Breast epithelium (tissue), 4 donors: Measurements from ENCODE around the gene HNF4A. TPM values are rescaled to one million over a fixed set of nuclear protein-coding genes. Genes with fewer than 3 reads are reported as not detected.

Experiments used
- DNase-seq, 2 donors: peaks; one replicate each; pipeline ENCODE4 v3.0.0-alpha.2; 2019; ENCODE audit warnings: low spot score in 2 of 2
- H3K27ac ChIP-seq, 2 donors: fragments of 200-600 bp; sonication (generic) in 1 of 2; one replicate each; pipeline ENCODE4 v1.5.1; 2016 to 2019; ENCODE audit warnings: mild to moderate bottlenecking in 1 of 2
- H3K27me3 ChIP-seq, 2 donors: fragments of 200-600 bp; sonication (generic) in 1 of 2; one replicate each; pipeline versions ENCODE4 v1.5.1 to v1.6.0; 2017 to 2019; ENCODE audit warnings: control low read depth in 1 of 2, mild to moderate bottlenecking in 1 of 2
- H3K36me3 ChIP-seq: fragments of 200-600 bp; one replicate; pipeline ENCODE4 v1.5.1; 2019
- H3K4me1 ChIP-seq, 2 donors: fragments of 200-600 bp; sonication (generic); one replicate each; pipeline ENCODE4 v1.5.1; 2016 to 2019; ENCODE audit warnings: control low read depth in 1 of 2
- H3K4me3 ChIP-seq, 3 donors: fragments of 200-600 bp; sonication (generic); 1 replicate in 2 of 3; 2 replicates in 1 of 3; pipeline ENCODE4 v1.5.1; 2016 to 2019; ENCODE audit warnings: mild to moderate bottlenecking in 3 of 3, moderate library complexity in 2 of 3
- H3K9me3 ChIP-seq, 2 donors: fragments of 200-600 bp; sonication (generic) in 1 of 2; one replicate each; pipeline ENCODE4 v1.5.1; 2016 to 2019; ENCODE audit warnings: control low read depth in 1 of 2
- POLR2A ChIP-seq: fragments of 450-650 bp; IDR thresholded peaks from one replicate; pipeline ENCODE4 v1.6.1; 2016; ENCODE audit warnings: antibody characterized with exemption, mild to moderate bottlenecking, moderate library complexity
- POLR2AphosphoS5 ChIP-seq, 3 donors: sonication (generic); formaldehyde crosslinking; IDR thresholded peaks; one replicate each; pipeline ENCODE4 v1.6.1; 2017; ENCODE audit warnings: antibody characterized with exemption in 3 of 3
- intact Hi-C: fragments of 100-400 bp; cut with DNase I; formaldehyde crosslinking; loops from one replicate; pipeline ENCODE4 v1.15.1; 2023; ENCODE audit warnings: low total_unique reads
- total RNA-seq, 3 donors: library from RNA; depleted of rRNA; stranded (reverse); fragments of >200 nt; gene quantifications; one replicate each; pipeline ENCODE4 v1.1.0, GENCODE V29; 2016
- TF ChIP-seq, protein P1 (sequence below), 3 donors: fragments of 450-650 bp; IDR thresholded peaks; one replicate each; pipeline ENCODE4 v1.5.1; 2016 to 2017; ENCODE audit warnings: antibody characterized with exemption in 3 of 3, mild to moderate bottlenecking in 3 of 3, moderate library complexity in 3 of 3

HNF4A gene
- total RNA-seq, 3 donors from 2014 or later = 1.6 TPM; not detected in 2

DNA sequence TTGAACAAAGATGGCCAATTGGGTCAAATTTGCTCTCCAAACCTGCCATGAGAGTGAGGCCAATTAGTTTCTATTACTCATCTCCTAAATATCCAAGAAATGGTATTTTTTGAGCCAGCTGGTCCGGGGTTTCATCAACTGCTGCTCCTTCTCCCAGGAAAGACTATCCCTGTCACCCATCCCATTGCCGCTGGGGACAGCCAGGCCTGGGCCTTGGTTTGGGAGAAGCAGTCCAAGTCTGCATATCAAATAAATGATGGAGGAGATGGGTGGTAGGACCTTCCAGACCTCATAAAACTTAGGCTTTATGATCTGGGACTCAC, 73.5 kb downstream of the HNF4A start:
- Histone ChIP-seq H3K4me3 (no peak overlapping the region), H3K36me3 (no peaks in the 10 kb centered on the region), H3K9me3 (no peaks in the 10 kb centered on the region), H3K27ac (no peak overlapping the region), H3K4me1 (no peaks in the 10 kb centered on the region), H3K27me3 (peaks cover 0 to 8% of the 10 kb centered on the region in 2 donors)
- intact Hi-C loops = no loop called here
- TF ChIP-seq POLR2AphosphoS5 (IDR thresholded peaks at IDR 0.05) = no peak
- TF ChIP-seq, protein P1, sequence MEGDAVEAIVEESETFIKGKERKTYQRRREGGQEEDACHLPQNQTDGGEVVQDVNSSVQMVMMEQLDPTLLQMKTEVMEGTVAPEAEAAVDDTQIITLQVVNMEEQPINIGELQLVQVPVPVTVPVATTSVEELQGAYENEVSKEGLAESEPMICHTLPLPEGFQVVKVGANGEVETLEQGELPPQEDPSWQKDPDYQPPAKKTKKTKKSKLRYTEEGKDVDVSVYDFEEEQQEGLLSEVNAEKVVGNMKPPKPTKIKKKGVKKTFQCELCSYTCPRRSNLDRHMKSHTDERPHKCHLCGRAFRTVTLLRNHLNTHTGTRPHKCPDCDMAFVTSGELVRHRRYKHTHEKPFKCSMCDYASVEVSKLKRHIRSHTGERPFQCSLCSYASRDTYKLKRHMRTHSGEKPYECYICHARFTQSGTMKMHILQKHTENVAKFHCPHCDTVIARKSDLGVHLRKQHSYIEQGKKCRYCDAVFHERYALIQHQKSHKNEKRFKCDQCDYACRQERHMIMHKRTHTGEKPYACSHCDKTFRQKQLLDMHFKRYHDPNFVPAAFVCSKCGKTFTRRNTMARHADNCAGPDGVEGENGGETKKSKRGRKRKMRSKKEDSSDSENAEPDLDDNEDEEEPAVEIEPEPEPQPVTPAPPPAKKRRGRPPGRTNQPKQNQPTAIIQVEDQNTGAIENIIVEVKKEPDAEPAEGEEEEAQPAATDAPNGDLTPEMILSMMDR (IDR thresholded peaks at IDR 0.05) = no peak
- no peak for TF ChIP-seq POLR2A
- DNase-seq = no peak

DNA sequence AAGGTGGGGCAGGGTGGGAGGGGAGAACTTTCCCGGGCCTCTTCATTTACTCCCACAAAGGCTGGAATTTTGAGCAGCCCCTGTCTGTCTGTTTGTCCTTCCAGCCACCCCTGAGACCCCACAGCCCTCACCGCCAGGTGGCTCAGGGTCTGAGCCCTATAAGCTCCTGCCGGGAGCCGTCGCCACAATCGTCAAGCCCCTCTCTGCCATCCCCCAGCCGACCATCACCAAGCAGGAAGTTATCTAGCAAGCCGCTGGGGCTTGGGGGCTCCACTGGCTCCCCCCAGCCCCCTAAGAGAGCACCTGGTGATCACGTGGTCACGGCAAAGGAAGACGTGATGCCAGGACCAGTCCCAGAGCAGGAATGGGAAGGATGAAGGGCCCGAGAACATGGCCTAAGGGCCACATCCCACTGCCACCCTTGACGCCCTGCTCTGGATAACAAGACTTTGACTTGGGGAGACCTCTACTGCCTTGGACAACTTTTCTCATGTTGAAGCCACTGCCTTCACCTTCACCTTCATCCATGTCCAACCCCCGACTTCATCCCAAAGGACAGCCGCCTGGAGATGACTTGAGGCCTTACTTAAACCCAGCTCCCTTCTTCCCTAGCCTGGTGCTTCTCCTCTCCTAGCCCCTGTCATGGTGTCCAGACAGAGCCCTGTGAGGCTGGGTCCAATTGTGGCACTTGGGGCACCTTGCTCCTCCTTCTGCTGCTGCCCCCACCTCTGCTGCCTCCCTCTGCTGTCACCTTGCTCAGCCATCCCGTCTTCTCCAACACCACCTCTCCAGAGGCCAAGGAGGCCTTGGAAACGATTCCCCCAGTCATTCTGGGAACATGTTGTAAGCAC, 74.1 kb downstream of the HNF4A start:
- no peak for DNase-seq
- Histone ChIP-seq H3K4me3 (no peak overlapping the region), H3K4me1 (no peaks in the 10 kb centered on the region), H3K27me3 (peaks cover 0 to 4% of the 10 kb centered on the region in 2 donors), H3K9me3 (no peaks in the 10 kb centered on the region), H3K36me3 (no peaks in the 10 kb centered on the region), H3K27ac (no peak overlapping the region)
- TF ChIP-seq POLR2A (no peak), POLR2AphosphoS5 (IDR thresholded peaks at IDR 0.05) (no peak)
- TF ChIP-seq, protein P1 (IDR thresholded peaks at IDR 0.05) = no peak
- intact Hi-C loops = no loop called here

DNA sequence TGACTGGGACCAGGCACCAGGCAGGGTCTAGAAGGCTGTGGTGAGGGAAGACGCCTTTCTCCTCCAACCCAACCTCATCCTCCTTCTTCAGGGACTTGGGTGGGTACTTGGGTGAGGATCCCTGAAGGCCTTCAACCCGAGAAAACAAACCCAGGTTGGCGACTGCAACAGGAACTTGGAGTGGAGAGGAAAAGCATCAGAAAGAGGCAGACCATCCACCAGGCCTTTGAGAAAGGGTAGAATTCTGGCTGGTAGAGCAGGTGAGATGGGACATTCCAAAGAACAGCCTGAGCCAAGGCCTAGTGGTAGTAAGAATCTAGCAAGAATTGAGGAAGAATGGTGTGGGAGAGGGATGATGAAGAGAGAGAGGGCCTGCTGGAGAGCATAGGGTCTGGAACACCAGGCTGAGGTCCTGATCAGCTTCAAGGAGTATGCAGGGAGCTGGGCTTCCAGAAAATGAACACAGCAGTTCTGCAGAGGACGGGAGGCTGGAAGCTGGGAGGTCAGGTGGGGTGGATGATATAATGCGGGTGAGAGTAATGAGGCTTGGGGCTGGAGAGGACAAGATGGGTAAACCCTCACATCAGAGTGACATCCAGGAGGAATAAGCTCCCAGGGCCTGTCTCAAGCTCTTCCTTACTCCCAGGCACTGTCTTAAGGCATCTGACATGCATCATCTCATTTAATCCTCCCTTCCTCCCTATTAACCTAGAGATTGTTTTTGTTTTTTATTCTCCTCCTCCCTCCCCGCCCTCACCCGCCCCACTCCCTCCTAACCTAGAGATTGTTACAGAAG, 75.0 kb downstream of the HNF4A start:
- Histone ChIP-seq H3K36me3 (no peaks in the 10 kb centered on the region), H3K4me1 (no peaks in the 10 kb centered on the region), H3K27me3 (peaks cover 0 to 4% of the 10 kb centered on the region in 2 donors), H3K9me3 (no peaks in the 10 kb centered on the region), H3K4me3 (no peak overlapping the region), H3K27ac (no peak overlapping the region)
- no peak for DNase-seq
- TF ChIP-seq POLR2A (no peak), POLR2AphosphoS5 (IDR thresholded peaks at IDR 0.05) (no peak)
- TF ChIP-seq, protein P1 (IDR thresholded peaks at IDR 0.05) = no peak
- intact Hi-C loops = no loop called here

DNA sequence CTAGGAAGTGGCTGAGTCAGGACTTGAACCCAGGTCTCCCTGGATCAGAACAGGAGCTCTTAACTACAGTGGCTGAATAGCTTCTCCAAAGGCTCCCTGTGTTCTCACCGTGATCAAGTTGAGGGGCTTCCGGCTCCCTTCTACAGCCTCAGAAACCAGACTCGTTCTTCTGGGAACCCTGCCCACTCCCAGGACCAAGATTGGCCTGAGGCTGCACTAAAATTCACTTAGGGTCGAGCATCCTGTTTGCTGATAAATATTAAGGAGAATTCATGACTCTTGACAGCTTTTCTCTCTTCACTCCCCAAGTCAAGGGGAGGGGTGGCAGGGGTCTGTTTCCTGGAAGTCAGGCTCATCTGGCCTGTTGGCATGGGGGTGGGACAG, 75.6 kb downstream of the HNF4A start:
- no peaks in the 10 kb centered on the region for H3K4me1 ChIP-seq
- intact Hi-C loops = no loop called here
- no peak for DNase-seq
- H3K36me3 ChIP-seq = no peaks in the 10 kb centered on the region
- TF ChIP-seq, protein P1 (IDR thresholded peaks at IDR 0.05) = no peak
- TF ChIP-seq POLR2AphosphoS5 (IDR thresholded peaks at IDR 0.05) = no peak
- TF ChIP-seq POLR2A = no peak
- no peak overlapping the region for H3K27ac ChIP-seq
- H3K4me3 ChIP-seq = no peak overlapping the region
- no peaks in the 10 kb centered on the region for H3K9me3 ChIP-seq
- peaks cover 0 to 4% of the 10 kb centered on the region in 2 donors for H3K27me3 ChIP-seq
